ENCODE data around the gene UVSSA. TPM values are rescaled to one million over a fixed set of nuclear protein-coding genes. Genes with fewer than 3 reads are reported as not detected.

UVSSA gene
- total RNA-seq, 3 donors from 2014 or later, result 13.9 to 22.9 (median 14.3) TPM

DNA sequence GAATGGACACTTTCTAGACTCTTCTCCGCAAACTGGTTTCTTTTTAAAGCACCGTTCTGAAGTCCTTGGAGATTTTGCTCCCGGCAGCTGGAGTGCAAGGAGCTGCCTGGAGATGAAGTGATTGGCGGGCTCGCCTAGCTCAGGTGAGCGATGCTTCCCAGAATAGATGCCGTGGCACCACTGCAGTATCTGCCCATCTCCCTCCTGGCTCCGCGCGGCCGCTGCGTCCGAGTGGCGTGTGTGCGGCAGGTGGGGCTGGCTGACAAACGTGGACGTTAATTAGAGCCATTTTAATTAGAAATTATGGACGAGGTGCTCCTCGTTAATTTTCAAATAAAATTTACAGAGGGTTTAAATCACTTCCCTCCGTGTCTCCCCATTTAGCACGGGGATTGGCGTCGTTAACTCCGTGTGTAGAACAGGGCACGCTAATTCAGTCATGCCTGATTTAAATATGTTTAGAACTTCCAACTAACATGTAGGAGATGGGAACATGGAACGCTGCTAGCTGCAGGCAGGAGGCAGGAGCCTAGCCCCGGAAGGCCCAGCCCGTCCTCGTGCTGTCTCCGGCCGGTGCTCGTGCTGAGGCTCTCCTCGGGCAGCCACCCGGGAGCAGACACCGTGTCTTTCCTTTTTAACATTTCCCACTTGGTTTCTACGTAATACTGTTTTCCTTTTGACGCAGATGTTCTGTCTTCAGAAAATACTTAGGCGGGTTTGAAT is 11.6 kb downstream of the UVSSA start:
- no peak overlapping the region for H3K27ac ChIP-seq
- H3K9me3 ChIP-seq, result no peaks in the 10 kb centered on the region
- no peak overlapping the region for H3K4me3 ChIP-seq
- intact Hi-C loops (cut with DNase I; ENCODE audit: low total_unique reads), result no loop called here
- H3K4me1 ChIP-seq, result no peaks in the 10 kb centered on the region
- H3K36me3 ChIP-seq, result no peaks in the 10 kb centered on the region
- DNase-seq (ENCODE audit: low spot score in 2 of 2), result no peak
- TF ChIP-seq POLR2A (IDR thresholded peaks at IDR 0.05) (no peak), POLR2AphosphoS5 (IDR thresholded peaks at IDR 0.05) (no peak)
- TF ChIP-seq, protein P1, sequence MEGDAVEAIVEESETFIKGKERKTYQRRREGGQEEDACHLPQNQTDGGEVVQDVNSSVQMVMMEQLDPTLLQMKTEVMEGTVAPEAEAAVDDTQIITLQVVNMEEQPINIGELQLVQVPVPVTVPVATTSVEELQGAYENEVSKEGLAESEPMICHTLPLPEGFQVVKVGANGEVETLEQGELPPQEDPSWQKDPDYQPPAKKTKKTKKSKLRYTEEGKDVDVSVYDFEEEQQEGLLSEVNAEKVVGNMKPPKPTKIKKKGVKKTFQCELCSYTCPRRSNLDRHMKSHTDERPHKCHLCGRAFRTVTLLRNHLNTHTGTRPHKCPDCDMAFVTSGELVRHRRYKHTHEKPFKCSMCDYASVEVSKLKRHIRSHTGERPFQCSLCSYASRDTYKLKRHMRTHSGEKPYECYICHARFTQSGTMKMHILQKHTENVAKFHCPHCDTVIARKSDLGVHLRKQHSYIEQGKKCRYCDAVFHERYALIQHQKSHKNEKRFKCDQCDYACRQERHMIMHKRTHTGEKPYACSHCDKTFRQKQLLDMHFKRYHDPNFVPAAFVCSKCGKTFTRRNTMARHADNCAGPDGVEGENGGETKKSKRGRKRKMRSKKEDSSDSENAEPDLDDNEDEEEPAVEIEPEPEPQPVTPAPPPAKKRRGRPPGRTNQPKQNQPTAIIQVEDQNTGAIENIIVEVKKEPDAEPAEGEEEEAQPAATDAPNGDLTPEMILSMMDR (IDR thresholded peaks at IDR 0.05), result no peak
- H3K27me3 ChIP-seq, result no peaks in the 10 kb centered on the region

DNA sequence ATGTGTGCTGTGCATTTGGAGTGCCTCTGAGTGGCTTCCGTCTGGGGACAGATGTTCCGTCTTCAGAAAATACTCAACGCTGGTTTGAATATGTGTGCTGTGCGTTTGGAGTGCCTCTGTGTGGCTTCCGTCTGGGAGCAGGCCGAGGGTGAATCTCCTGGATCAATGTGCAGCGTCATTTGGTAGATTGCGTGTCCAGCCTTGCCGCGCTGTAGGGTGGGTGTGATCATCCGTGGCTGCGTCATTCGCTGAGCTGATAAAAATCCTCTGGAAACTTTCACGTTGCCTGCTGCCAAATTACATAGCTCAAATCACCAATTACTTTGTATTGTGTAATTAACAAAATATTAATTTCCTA is 12.1 kb downstream of the UVSSA start:
- H3K27me3 ChIP-seq, result no peaks in the 10 kb centered on the region
- TF ChIP-seq POLR2AphosphoS5 (IDR thresholded peaks at IDR 0.05) (no peak), POLR2A (IDR thresholded peaks at IDR 0.05) (no peak)
- TF ChIP-seq, protein P1 (IDR thresholded peaks at IDR 0.05), result no peak
- no peak overlapping the region for H3K4me3 ChIP-seq
- DNase-seq (ENCODE audit: low spot score in 2 of 2), result no peak
- H3K9me3 ChIP-seq, result no peaks in the 10 kb centered on the region
- no peak overlapping the region for H3K27ac ChIP-seq
- no peaks in the 10 kb centered on the region for H3K36me3 ChIP-seq
- intact Hi-C loops (cut with DNase I; ENCODE audit: low total_unique reads), result no loop called here
- H3K4me1 ChIP-seq, result no peaks in the 10 kb centered on the region

GRCh38 chr4:1359976-1360375 is 13.0 kb downstream of the UVSSA start:
- H3K9me3 ChIP-seq, result no peaks in the 10 kb centered on the region
- DNase-seq (ENCODE audit: low spot score in 2 of 2), result no peak
- TF ChIP-seq, protein P1 (IDR thresholded peaks at IDR 0.05), result no peak
- TF ChIP-seq POLR2AphosphoS5 (IDR thresholded peaks at IDR 0.05) (no peak), POLR2A (IDR thresholded peaks at IDR 0.05) (no peak)
- H3K4me3 ChIP-seq, result peak overlapping the region in 1 of 3 donors; percentile 19
- no peaks in the 10 kb centered on the region for H3K27me3 ChIP-seq
- no peaks in the 10 kb centered on the region for H3K36me3 ChIP-seq
- peak overlapping the region in 1 of 2 donors; percentile 90 for H3K27ac ChIP-seq
- H3K4me1 ChIP-seq, result no peaks in the 10 kb centered on the region
- intact Hi-C loops (cut with DNase I; ENCODE audit: low total_unique reads), result no loop called here

GRCh38 chr4:1360423-1361283 is 13.6 kb downstream of the UVSSA start:
- TF ChIP-seq, protein P1 (IDR thresholded peaks at IDR 0.05), result no peak
- TF ChIP-seq POLR2A (IDR thresholded peaks at IDR 0.05) (no peak), POLR2AphosphoS5 (IDR thresholded peaks at IDR 0.05) (no peak)
- no peaks in the 10 kb centered on the region for H3K36me3 ChIP-seq
- no peaks in the 10 kb centered on the region for H3K4me1 ChIP-seq
- H3K9me3 ChIP-seq, result no peaks in the 10 kb centered on the region
- H3K27me3 ChIP-seq, result no peaks in the 10 kb centered on the region
- DNase-seq (ENCODE audit: low spot score in 2 of 2), result no peak
- intact Hi-C loops (cut with DNase I; ENCODE audit: low total_unique reads), result no loop called here
- H3K27ac ChIP-seq, result peak overlapping the region in 1 of 2 donors; percentile 90
- peak overlapping the region in 1 of 3 donors; percentile 19 for H3K4me3 ChIP-seq

GRCh38 chr4:1361431-1361830 is 14.4 kb downstream of the UVSSA start:
- no peaks in the 10 kb centered on the region for H3K9me3 ChIP-seq
- TF ChIP-seq, protein P1 (IDR thresholded peaks at IDR 0.05), result no peak
- TF ChIP-seq POLR2A (IDR thresholded peaks at IDR 0.05) (no peak), POLR2AphosphoS5 (IDR thresholded peaks at IDR 0.05) (no peak)
- H3K4me3 ChIP-seq, result no peak overlapping the region
- H3K4me1 ChIP-seq, result no peaks in the 10 kb centered on the region
- intact Hi-C loops (cut with DNase I; ENCODE audit: low total_unique reads), result no loop called here
- H3K27me3 ChIP-seq, result no peaks in the 10 kb centered on the region
- no peaks in the 10 kb centered on the region for H3K36me3 ChIP-seq
- H3K27ac ChIP-seq, result peak overlapping the region in 1 of 2 donors; percentile 90
- no peak for DNase-seq (ENCODE audit: low spot score in 2 of 2)

Measured in breast epithelium (tissue), 4 donors.